ENCODE data around the gene GNAL. TPM values are rescaled to one million over a fixed set of nuclear protein-coding genes. Genes with fewer than 3 reads are reported as not detected.

GNAL gene
- total RNA-seq, 3 donors from 2014 or later (not counting 1 experiment from before 2014, with no cell fraction given) = 10.9 to 15.0 (median 12.6) TPM

GRCh38 chr18:11750171-11750570 is 61.1 kb downstream of the GNAL start:
- Mint-ChIP-seq H3K4me3 (peak overlapping the region; percentile 65), H3K27me3 (ENCODE audit: low read depth in 2 of 2) (peaks cover 32 to 41% of the 10 kb centered on the region in 2 donors), H3K27ac (peak overlapping the region; percentile 41 to 68), H3K4me1 (peaks cover 5 to 13% of the 10 kb centered on the region in 2 donors), H3K36me3 (no peaks in the 10 kb centered on the region), H3K9me3 (no peaks in the 10 kb centered on the region)
- DNase-seq = no peak
- 89% methylated on average over 16 of the region's 16 CpGs for WGBS (ENCODE audit: insufficient coverage)
- H3K27ac ChIP-seq (ENCODE audit: low read length) = no peak overlapping the region
- no peak for TF ChIP-seq CTCF (IDR thresholded peaks at IDR 0.05)
- H3K36me3 ChIP-seq (ENCODE audit: control insufficient read depth, insufficient read depth, low read length) = no peaks in the 10 kb centered on the region
- H3K27me3 ChIP-seq (ENCODE audit: control insufficient read depth, insufficient read depth, low read length) = peaks cover 6% of the 10 kb centered on the region
- ATAC-seq = no peak
- no peaks in the 10 kb centered on the region for H3K9me3 ChIP-seq (ENCODE audit: control insufficient read depth, insufficient read depth, low read length)
- H3K4me1 ChIP-seq (ENCODE audit: control insufficient read depth, insufficient read depth, low read length) = peaks cover 4% of the 10 kb centered on the region
- H3K4me3 ChIP-seq (ENCODE audit: low read length) = no peak overlapping the region
- intact Hi-C loops (cut with micrococcal nuclease) = loop anchor here (5.0 kb wide), 1 partner anchor 102 kb away; the partner anchor contains the start of gene CHMP1B

GRCh38 chr18:11750581-11751310 is 61.7 kb downstream of the GNAL start:
- Mint-ChIP-seq H3K27ac (peak overlapping the region; percentile 41 to 68), H3K27me3 (ENCODE audit: low read depth in 2 of 2) (peaks cover 33 to 41% of the 10 kb centered on the region in 2 donors), H3K9me3 (no peaks in the 10 kb centered on the region), H3K36me3 (no peaks in the 10 kb centered on the region), H3K4me1 (peaks cover 5 to 13% of the 10 kb centered on the region in 2 donors), H3K4me3 (peak overlapping the region; percentile 68)
- no peak for TF ChIP-seq CTCF (IDR thresholded peaks at IDR 0.05)
- Histone ChIP-seq H3K4me1 (ENCODE audit: control insufficient read depth, insufficient read depth, low read length) (peaks cover 4% of the 10 kb centered on the region), H3K36me3 (ENCODE audit: control insufficient read depth, insufficient read depth, low read length) (no peaks in the 10 kb centered on the region), H3K27ac (ENCODE audit: low read length) (no peak overlapping the region), H3K4me3 (ENCODE audit: low read length) (no peak overlapping the region), H3K27me3 (ENCODE audit: control insufficient read depth, insufficient read depth, low read length) (peaks cover 6% of the 10 kb centered on the region), H3K9me3 (ENCODE audit: control insufficient read depth, insufficient read depth, low read length) (no peaks in the 10 kb centered on the region)
- intact Hi-C loops (cut with micrococcal nuclease) = loop anchor here (5.0 kb wide), 1 partner anchor 102 kb away; the partner anchor contains the start of gene CHMP1B
- 83% methylated on average over 32 of the region's 32 CpGs for WGBS (ENCODE audit: insufficient coverage)
- DNase-seq = no peak
- no peak for ATAC-seq

- H3K4me3 Mint-ChIP-seq = peak overlapping the region; percentile 89
These were observed 62.5 kb downstream of the GNAL start for GRCh38 chr18:11751341-11752115.

More at GRCh38 chr18:11751341-11752115, 62.5 kb downstream of the GNAL start:
- no peaks in the 10 kb centered on the region for H3K9me3 ChIP-seq (ENCODE audit: control insufficient read depth, insufficient read depth, low read length)
- 10% methylated on average over 81 of the region's 81 CpGs for WGBS (ENCODE audit: insufficient coverage)
- peak overlapping the region; percentile 80 to 88 for H3K27ac Mint-ChIP-seq
- peaks cover 4% of the 10 kb centered on the region for H3K4me1 ChIP-seq (ENCODE audit: control insufficient read depth, insufficient read depth, low read length)
- no peaks in the 10 kb centered on the region for H3K9me3 Mint-ChIP-seq
- peaks cover 6% of the 10 kb centered on the region for H3K27me3 ChIP-seq (ENCODE audit: control insufficient read depth, insufficient read depth, low read length)
- TF ChIP-seq CTCF (IDR thresholded peaks at IDR 0.05) = no peak
- H3K27me3 Mint-ChIP-seq (ENCODE audit: low read depth in 2 of 2) = peaks cover 29 to 35% of the 10 kb centered on the region in 2 donors
- peaks cover 5 to 13% of the 10 kb centered on the region in 2 donors for H3K4me1 Mint-ChIP-seq
- DNase-seq = no peak
- H3K36me3 Mint-ChIP-seq = no peaks in the 10 kb centered on the region
- H3K27ac ChIP-seq (ENCODE audit: low read length) = peak overlapping the region; percentile 58
- intact Hi-C loops (cut with micrococcal nuclease) = loop anchor here (5.0 kb wide), 1 partner anchor 101 kb away; the partner anchor contains the start of gene CHMP1B
- H3K36me3 ChIP-seq (ENCODE audit: control insufficient read depth, insufficient read depth, low read length) = no peaks in the 10 kb centered on the region
- H3K4me3 ChIP-seq (ENCODE audit: low read length) = peak overlapping the region; percentile 30
- ATAC-seq = peak in 2 of 3 donors; percentile 52 to 58

Data from natural killer cell (primary cell).